Sigmoid colon (tissue), 4 donors: ENCODE measurements around the gene BTBD9.

Experiments
- POLR2AphosphoS5 ChIP-seq, 4 donors: sonication (generic); formaldehyde crosslinking; IDR thresholded peaks; one replicate each; pipeline ENCODE4 v1.6.1; 2017; ENCODE audit warnings: antibody characterized with exemption in 4 of 4
- TF ChIP-seq, protein P1 (sequence below), 4 experiments: fragments of 450-650 bp in 3 of 4; fragments of 200-600 bp in 1 of 4; IDR thresholded peaks; one replicate each; pipeline ENCODE4 v1.5.1; 2016 to 2019; ENCODE audit warnings: antibody characterized with exemption in 4 of 4, mild to moderate bottlenecking in 3 of 4, moderate library complexity in 2 of 4

DNA sequence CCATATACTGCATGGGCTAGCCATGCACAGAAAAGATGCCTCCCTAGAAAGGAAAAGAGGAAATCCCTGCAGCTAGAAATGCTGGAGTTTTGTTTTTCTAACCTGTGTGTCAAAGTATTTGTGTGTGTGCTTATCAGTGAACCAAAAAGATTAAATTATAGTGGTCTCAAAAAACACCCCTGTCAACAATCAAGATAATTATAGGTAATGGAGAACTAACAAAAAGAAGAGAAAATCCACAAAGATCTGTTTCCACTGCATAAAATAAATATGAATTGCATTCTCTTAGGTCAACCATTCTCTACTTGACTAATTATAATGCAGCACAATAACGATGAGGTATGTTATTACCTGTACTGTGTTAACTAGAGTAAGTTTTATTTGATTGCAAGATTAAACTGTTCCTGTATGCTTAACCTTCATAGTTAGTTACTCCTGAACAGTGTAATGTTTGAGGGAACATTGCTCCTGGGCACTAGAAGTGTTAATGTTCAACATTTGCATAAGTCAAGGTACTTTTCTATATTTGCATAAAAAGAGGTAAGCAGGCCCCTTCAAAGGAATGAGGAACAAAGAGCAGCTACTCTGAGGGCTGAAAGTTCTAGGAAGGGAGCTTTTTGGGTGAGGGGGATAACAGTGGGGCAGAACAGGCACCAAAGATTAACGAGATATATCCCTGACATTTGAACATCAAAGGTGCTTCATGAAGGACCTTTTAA lies 212.1 kb downstream of the BTBD9 start:
- TF ChIP-seq POLR2AphosphoS5 (IDR thresholded peaks at IDR 0.05), result no peak
- TF ChIP-seq, protein P1, sequence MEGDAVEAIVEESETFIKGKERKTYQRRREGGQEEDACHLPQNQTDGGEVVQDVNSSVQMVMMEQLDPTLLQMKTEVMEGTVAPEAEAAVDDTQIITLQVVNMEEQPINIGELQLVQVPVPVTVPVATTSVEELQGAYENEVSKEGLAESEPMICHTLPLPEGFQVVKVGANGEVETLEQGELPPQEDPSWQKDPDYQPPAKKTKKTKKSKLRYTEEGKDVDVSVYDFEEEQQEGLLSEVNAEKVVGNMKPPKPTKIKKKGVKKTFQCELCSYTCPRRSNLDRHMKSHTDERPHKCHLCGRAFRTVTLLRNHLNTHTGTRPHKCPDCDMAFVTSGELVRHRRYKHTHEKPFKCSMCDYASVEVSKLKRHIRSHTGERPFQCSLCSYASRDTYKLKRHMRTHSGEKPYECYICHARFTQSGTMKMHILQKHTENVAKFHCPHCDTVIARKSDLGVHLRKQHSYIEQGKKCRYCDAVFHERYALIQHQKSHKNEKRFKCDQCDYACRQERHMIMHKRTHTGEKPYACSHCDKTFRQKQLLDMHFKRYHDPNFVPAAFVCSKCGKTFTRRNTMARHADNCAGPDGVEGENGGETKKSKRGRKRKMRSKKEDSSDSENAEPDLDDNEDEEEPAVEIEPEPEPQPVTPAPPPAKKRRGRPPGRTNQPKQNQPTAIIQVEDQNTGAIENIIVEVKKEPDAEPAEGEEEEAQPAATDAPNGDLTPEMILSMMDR (IDR thresholded peaks at IDR 0.05), result no peak
